Stimulated activated CD4-positive, alpha-beta T cell treated with anti-CD3 and anti-CD28 coated beads, Interleukin-15, amount 100 ng/mL, for 48 hours (primary cell): ENCODE results near the gene NAA16.
"Not testable (repeated sequence)": the region's sequence is repeated elsewhere in the genome, so short reads cannot be mapped to it uniquely, and the experiment has no call there.

ENCODE experiments used
- DNase-seq, 2 donors: peaks; one replicate each; pipeline ENCODE4 v3.0.0-alpha.2; 2020; ENCODE audit warnings: low read depth in 2 of 2

Gene NAA16

DNA sequence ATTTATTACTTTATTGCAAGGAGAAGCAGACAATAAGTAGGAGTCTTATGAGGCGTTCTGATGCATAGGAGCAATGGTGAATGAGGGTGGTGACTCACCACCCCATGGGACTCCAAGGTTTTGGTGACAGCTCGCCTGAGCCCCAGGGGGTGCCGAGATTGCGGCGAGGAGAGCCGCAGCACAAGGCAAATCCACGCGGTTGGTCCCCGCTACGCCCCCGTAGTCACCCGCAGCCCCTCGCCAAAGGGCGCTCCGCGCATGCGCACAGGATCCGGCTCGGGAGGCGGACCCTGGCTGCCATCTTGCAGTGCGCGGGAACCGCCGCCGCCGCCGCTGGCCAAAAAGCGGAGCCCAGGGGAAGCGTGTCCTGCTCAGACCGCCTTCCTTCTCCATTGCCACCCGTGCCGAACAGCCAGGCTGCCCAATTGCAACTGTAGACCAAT is at the start of gene NAA16:
NAA16 (plus strand) TSS at position 305 of the 443 bp plus-strand sequence. CDS start 262 bp downstream, outside the sequence.
- DNase-seq, result peak; percentile 94 to 95

DNA sequence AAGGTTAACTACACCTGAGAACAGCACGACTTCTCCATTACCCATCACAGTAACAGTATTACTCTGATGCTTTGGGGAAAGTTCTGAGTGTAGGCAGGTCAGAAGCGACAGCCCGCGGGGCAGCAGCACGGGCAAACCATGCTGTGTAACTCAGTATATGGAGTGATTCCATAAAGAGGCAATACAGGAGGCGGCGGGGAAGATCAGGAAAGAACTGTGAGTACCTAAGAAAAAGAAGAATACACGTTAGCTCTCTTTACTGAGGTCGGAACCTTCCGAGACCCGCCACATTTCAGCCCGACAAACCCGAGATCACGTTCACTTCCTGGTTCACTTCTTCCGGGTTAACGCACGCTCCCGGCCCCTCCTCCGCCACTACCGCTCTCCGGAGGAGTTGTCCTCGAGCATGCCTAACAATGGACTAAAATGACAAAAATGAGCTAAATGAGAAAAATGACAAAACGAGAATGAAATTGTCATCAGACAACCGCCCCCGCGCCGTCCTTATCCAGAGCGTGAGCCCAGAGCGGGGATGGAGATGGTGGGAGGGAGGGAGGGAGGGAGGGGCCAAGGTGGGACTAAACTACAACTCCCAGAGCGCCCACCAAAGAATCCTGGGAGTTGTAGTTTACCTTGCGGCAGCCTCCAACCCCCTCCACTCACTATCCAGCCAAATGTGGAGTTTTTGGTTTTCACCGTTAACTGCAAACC is 47.7 kb upstream of the NAA16 start, which contains the start of gene MTRF1:
MTRF1 (minus strand) TSS at position 316 of the 711 bp plus-strand sequence. CDS start 2,669 bp downstream, outside the sequence.
- peak; percentile 62 to 71 for DNase-seq

DNA sequence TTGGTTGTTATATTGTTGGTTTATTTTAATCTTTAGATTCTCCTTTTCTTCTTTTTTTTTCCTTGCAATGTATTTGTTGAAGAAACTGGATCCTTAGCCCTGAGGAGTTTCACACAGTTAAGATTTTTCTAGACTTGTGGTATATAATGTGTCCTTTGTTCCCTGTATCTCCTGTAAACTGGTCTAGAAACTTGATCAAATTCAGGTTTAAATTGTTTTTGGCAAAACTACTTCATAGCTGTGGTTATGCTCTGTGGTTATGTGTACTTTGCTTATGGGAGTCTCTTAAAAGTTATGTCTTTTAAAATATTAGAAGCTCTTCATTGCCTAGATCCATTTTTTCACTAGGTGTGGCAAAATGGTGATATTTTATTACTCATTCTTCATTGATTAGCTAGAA is 44.0 kb upstream of the NAA16 start:
- DNase-seq, result no peak

DNA sequence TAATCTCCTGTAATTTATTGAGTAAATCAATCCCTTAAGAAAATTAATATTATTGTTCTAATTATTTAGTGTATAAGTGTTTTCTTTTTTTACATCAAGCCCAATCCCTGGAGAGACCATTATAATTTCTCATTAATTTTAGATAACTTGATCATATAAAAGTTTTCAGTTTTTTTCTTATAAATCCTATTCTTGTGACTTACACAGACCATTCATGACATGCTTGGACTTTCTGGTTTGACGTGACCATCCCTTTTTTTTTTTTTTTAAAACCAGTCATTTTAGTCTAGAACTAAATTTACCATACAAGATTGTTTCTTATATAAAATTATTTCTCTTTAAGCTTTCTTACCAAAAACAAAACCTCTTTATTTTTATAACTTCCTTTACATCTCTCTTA is 42.3 kb upstream of the NAA16 start:
- no peak for DNase-seq

DNA sequence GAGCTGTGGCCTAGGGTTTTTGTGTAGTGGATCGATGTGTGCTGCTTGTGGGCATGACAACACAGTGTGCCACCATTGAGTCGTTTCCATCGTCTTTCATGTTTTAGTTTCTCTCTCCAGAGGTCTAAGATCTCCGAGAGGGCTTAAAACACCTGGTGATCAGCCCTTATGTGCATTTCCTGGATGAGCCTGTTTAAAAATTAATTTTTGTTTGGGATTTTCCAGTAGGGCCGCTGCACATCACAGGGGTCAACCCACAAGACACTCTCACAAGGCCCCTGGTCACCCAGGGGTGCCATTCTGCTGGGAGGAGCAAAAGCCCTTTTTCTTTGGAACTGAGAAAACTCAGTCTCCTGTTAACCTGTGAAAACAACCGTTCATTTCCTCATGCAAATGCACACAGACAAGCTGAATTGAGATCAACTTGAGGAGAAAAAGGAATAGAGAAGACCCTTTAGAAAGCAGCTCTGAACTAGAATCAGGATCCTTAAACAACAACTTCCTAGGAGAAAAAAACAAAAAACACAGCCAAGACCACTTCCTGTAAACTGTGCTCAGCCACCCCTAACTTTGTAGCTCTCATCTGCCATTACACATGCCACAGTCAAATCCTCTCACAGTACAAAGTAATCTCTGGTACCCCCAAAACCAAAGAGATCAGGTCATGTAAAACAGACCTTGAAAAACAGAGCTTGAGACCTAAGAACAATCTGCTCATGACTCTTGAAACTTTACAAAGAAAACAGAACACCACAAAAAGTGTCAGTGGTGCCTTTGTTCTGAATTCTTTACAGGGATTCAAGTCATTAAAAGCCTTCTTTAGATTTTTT is 39.4 kb upstream of the NAA16 start:
- no peak for DNase-seq

DNA sequence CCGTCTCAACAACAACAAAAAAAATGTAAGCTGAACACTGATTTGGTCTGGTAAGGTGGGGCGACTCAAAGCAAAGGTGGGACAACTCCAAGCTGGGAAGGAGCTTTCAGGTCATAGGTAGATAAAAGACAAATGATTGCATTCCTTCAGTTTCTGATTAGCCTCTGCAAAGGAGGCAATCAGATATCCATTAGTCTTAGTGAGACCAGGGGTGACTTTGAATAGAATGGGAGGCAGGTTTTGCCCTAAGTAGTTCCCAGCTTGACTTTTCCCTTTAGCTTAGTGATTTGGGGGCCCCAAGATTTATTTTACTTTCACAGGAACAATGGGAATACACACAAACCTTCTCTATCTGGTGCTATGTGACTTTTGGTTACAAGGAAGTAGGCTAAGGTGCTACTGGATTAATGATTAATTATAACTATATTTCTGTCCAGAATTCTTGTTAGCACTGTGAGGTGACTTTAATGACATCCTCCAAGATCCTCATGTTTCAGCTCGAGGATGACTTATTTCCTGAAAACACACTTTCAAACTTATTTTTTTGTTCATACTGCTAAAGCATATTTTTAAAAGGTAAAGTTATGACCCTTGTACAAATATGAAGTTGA is 37.1 kb upstream of the NAA16 start:
- DNase-seq, result no peak

DNA sequence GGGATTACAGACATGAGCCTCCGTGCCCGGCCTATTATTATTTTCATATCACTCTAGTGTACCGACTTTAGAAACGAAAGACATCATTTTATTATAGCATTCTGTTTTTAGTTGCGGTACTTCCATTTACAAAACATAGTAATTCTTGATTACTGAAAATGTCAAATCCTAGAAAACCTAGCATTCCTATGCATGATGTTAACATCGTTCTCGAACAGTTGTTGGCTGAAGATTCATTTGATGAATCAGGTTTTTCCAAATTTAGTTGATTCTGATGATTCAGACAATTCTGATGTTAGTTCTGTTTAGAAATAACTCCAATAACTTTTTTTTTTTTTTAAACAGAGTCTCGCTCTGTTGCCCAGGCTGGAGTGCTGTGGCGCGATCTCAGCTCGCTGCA is 36.2 kb upstream of the NAA16 start:
- no peak for DNase-seq

DNA sequence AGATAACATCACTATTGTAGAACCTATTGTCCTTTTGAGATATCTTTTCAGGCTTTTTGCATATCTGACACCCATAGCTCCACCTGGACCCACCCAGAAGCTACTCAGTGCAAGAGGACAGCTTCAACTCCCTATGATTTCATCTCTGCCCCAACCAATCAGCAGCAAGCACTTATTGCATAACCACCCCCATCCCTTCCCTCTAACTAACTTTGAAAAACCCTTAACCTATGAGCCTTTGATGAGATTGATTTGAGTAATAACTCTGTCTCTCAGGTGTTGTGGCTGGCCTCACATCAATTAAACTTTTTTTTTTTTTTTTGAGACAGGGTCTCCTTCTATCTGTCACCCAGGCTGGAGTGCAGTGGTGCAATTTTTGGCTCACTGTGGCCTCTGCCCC is 34.2 kb upstream of the NAA16 start:
- DNase-seq, result no peak

DNA sequence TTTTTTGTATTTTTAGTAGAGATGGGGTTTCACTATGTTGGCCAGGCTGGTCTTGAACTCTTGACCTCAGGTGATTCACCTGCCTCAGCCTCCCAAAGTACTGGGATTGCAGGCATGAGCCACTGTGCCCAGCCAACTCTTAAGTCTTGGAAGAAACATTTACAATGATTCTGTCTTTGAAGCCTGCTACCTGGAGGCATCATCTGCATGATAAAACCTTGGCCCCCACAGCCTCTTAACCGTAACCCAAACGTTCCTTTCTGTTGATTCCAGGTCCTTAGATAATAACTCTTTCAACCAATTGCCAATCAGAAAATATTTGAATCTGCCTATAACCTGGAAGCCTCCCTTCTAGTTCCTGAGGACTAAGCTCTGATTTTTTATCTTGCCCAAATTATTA is 31.9 kb upstream of the NAA16 start:
- not testable (repeated sequence) for DNase-seq

DNA sequence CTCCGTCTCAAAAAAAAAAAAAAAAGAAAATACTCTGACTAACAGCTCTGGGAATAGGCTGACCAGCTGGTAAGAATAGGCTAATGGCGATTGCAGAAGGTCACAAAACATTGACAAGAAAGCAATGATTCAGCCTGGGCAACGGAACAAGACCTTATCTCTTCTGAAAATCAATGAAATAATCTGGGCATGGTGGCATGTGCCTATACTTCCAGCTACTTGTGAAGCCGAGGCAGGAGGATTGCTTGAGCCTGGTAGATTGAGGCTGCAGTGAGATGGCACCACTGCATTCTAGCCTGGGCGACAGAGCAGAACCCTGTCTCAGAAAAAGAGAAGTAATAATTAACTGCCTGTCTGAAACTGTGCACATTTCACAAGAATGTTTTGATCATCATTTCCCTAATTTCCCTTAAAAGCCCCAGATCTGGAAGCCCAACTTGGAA is 28.9 kb upstream of the NAA16 start:
- DNase-seq, result no peak

DNA sequence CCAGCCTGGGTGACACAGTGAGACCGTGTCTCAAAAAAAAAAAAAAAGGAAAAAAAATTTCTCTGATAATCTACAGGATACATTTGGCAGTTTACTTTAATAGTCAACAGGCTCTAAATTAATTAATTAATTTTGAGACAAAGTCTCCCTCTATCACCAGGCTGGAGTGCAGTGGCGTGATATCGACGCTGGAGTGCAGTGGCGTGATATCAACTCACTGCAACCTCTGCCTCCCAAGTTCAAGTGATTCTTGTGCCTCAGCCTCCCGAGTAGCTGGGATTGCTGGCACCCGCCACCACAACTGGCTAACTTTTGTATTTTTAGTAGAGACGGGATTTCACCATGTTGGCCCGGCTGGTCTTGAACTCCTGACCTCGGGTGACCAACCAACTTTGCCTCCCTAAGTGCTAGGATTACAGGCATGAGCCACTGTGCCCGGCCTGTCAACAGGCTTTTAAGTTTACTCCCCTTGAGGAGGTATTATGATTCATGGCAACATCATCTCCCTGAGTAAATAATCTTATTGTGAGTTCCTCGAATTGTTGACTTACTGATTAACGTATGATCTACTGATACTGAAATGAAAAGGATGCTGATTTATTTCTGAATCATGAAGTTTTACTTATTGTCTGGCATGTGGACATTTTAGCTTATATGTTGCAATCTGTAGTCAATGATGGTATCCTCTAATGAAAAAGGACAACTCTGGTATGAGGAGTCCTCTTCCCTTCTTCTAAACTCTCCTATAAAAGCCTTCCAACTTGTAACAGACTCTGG is 26.4 kb upstream of the NAA16 start:
- no peak for DNase-seq

DNA sequence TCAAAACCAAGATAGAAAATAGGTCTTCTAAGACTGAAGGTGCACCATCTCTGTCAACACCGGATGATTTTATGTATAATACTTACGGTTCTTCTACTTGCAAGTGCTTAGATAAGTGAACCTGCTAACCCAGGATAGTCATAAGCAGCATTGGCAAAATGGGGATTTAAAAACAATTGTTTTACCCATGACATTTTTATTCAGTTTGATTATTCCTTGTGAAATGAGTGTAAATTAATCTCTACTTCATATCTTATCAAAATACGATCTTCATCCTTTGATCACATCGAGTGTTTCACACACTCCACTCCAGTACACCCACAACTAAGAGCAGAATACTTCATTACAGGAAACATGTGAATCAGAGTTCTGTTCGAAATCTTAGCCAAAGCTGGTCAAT is 24.7 kb upstream of the NAA16 start:
- no peak for DNase-seq

DNA sequence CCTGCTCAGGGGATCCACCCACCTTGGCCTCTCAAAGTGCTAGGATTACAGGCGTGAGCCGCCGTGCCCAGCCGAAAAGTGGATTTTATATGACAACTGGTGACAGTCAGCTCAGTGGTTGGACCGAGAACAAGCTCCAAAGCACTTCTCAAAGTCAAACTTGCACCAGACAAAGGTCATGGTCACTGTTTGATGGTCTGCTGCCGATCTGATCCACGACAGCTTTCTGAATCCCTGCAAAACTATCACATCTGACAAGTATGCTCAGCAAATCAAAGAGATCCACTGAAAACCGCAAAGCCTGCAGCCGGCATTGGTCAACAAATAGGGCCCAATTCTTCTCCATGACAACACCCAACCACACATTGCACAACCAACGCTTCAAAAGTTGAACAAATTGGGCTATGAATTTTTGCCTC is 21.6 kb upstream of the NAA16 start:
- DNase-seq, result no peak

DNA sequence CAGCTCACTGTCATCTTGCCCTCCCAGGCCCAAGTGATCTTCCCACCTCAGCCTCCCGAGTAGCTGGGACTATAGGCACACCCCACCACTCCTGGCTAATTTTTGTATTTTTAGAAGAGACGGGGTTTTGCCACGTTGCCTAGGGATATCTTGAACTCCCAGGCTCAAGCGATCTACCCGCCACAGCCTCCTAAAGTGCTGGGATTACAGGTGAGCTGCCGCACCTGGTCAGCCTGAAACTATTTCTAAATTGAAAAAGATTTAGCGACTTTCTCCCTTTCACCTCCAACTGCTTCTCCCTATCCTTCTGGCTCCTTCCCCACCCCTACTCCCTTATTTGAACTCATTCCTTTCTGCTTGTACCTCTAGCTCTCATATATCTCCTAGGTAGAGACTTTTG is 19.8 kb upstream of the NAA16 start:
- no peak for DNase-seq

DNA sequence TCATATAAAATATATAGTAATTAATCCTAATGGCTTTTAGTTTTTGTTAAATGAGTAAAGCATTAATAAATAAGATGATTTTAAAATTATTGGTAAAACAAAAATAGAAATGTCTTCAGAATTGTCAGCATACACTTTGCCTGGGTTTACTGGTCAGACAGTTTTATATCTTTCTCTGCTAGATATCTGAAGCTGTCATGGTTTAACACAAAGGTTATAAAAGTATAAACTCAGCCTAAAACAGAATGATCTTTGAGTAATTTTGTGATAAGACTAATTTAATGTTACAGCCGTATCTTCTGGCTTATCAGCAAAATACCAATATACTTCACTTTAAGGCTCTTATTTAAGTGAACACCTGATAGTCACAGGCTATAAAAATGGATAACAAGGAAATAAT is 17.8 kb upstream of the NAA16 start:
- no peak for DNase-seq

DNA sequence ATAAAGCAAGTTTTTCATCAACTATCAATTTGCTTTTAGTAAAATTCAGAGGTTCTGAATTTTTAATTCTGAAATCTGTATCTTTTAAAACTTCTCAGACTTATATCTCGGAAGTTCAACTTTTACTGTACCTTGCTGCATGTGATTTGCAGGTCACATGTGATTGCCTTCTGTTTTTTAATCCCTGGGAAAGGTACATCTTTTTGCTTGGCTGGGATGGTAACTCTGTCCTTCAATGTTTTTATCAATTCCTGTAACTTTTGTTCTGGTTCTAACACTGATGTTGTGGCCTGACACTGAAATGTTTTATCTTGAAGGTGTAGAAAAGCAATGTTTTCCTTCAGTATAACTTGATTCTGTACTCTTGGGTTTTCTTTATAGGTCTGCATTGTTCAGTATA is 16.2 kb upstream of the NAA16 start:
- no peak for DNase-seq

DNA sequence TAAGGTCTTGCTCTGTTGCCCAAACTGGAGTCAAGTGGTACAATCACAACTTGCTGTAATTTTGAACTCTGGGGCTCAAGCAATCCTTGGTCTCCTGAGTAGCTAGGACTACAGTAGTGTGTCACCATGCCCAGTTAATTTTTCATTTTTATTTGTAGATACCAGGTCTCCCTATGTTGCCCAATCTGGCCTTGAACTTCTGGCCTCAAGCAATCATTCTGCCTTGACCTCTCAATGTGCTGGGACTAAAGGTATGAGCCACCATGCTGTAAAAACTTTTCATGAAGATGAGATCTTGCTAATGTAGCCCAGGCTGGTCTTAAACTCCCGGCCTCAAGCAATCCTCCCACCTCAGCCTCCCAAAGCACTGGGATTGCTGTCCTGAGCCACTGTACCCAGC is 15.1 kb upstream of the NAA16 start:
- DNase-seq, result no peak

DNA sequence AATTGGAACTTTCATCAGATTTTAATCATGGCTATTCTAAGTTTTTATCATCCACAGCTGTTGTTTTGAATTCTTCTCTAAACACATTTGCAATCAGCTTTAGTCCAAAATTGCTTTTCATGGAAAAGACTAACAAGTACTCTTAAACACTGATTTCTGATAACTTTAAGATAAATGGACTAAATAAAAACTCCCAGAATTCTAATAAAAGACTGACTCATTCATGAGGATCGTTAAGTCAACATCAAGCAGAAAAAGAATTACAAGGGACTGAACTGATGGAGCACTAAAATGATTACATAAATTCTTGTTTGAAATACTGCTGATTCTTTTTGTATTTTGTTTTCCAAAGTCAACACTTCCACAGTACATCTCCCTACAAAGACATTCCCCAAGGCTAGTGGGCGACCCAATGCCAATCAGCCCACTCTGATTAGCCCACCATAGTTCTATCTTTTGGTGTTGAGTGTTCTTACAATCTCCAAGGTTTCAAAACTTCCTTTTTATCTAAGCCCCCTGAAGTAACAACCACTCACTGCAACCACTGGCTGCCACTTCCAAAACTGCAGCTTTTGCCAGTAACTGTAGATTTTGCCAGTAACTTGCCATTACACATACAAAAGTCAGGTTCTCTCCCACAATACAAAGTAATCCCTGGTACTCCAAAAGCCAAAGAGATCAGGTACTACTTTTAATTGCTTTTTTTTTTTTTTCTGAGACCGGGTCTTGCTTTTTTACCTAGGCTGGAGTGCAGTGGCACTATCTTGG is 14.0 kb upstream of the NAA16 start:
- no peak for DNase-seq

DNA sequence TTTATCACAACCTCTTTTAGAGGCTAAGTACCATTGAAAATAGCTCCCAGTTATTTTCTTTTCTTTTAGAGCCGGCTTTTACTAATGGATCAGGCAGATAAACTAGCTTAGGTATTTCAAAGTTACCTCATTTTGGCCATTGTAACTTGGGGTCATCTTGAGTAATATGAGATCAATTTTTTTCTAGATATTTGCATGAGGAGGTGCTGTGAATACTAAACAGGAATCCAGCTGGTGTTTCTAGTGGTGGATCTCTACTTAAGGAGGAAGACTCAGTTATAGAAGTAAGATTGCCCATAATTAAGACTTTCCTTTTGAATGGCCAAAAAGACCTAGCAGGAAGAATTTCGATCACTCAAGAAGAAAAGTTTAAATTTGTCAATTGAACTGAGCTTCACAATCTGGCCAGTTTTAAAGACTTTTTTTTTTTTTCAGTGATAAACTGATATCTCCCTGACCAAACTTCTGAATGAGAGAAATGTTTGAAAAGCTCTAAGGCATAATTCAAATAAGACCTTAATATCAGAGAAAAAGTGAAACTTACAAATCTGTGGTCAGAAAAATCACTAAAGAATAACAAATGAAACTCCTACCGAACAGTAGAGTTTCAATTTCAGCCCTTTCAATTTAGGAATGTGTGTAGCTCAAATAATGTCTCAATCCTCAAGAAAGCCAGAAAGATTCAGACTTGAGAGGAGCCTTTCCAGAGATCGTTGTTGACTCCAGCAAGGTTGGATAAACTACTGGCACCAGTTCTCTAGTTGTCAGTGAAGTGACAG is 11.6 kb upstream of the NAA16 start:
- DNase-seq, result no peak

DNA sequence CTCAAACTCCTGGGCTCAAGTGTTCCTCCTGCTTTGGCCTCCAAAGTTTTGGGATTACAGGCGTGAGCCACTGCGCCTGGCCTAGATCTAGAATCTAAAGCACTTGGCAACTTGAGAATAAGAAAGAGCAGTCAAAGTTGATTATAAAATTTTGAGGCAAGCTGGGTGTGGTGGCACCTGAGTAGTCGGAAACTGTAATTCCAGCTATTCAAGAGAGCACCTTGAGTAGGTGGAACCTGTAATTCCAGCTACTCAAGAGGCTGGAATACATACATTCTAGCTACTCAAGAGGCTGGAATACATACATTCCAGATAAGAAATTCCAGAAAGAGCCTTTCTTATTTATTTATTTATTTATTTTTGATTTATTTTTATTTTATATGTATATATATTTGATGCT is 8.3 kb upstream of the NAA16 start:
- DNase-seq, result no peak
